Measurements from ENCODE around the gene ALG9. TPM values are rescaled to one million over a fixed set of nuclear protein-coding genes. Genes with fewer than 3 reads are reported as not detected.

Gene ALG9
- total RNA-seq, 2 experiments from 2014 or later: 32.0 to 36.6 TPM

GRCh38 chr11:111782109-111782741 is 89.2 kb downstream of the ALG9 start:
- CTCF ChIA-PET: interaction anchor here (0.7 to 1.6 kb wide), 5 partner anchors 11 to 60 kb away, joined by 3 to 5 read pairs (median 3); no protein-coding TSS in a partner anchor
- POLR2A ChIA-PET: no interaction called here
- Mint-ChIP-seq H3K27ac (no peak overlapping the region), H3K4me1 (ENCODE audit: low read depth) (no peaks in the 10 kb centered on the region), H3K36me3 (ENCODE audit: low read depth) (peaks cover 7% of the 10 kb centered on the region), H3K4me3 (no peak overlapping the region), H3K9me3 (no peaks in the 10 kb centered on the region), H3K27me3 (no peaks in the 10 kb centered on the region)
- DNase-seq (no peak), ATAC-seq (no peak)
- intact Hi-C loops (cut with micrococcal nuclease): loop anchor here (10.0 kb wide), 1 partner anchor 327 kb away; no protein-coding TSS in a partner anchor
- no peak for TF ChIP-seq CTCF (IDR thresholded peaks at IDR 0.05)

GRCh38 chr11:111779118-111779517 is 92.3 kb downstream of the ALG9 start:
- Mint-ChIP-seq H3K9me3 (no peaks in the 10 kb centered on the region), H3K4me1 (ENCODE audit: low read depth) (no peaks in the 10 kb centered on the region), H3K27ac (no peak overlapping the region), H3K4me3 (no peak overlapping the region), H3K27me3 (no peaks in the 10 kb centered on the region), H3K36me3 (ENCODE audit: low read depth) (no peaks in the 10 kb centered on the region)
- ATAC-seq (no peak), DNase-seq (no peak)
- CTCF ChIA-PET: interaction anchor here (0.7 to 6.0 kb wide), 11 partner anchors 11 to 1469 kb away, joined by 3 to 61 read pairs (median 3); no protein-coding TSS in a partner anchor
- no peak for TF ChIP-seq CTCF (IDR thresholded peaks at IDR 0.05)
- intact Hi-C loops (cut with micrococcal nuclease): loop anchor here (5.0 kb wide), 1 partner anchor 63 kb away; no protein-coding TSS in a partner anchor
- POLR2A ChIA-PET: no interaction called here

GRCh38 chr11:111778047-111778558 is 93.3 kb downstream of the ALG9 start:
- no peaks in the 10 kb centered on the region for H3K9me3 Mint-ChIP-seq
- H3K4me1 Mint-ChIP-seq (ENCODE audit: low read depth): no peaks in the 10 kb centered on the region
- H3K4me3 Mint-ChIP-seq: no peak overlapping the region
- TF ChIP-seq CTCF (IDR thresholded peaks at IDR 0.05): no peak
- POLR2A ChIA-PET: no interaction called here
- intact Hi-C loops (cut with micrococcal nuclease): loop anchor here (5.0 kb wide), 1 partner anchor 64 kb away; no protein-coding TSS in a partner anchor
- no peak overlapping the region for H3K27ac Mint-ChIP-seq
- CTCF ChIA-PET: interaction anchor here (0.7 to 6.0 kb wide), 24 partner anchors 9 to 323 kb away, joined by 3 to 91 read pairs (median 7); partner anchors contain the start of gene PPP2R1B
- no peaks in the 10 kb centered on the region for H3K27me3 Mint-ChIP-seq
- ATAC-seq (no peak), DNase-seq (no peak)
- no peaks in the 10 kb centered on the region for H3K36me3 Mint-ChIP-seq (ENCODE audit: low read depth)

GRCh38 chr11:111777094-111778046 is 94.0 kb downstream of the ALG9 start:
- ATAC-seq: peak; percentile 91
- H3K4me3 Mint-ChIP-seq: no peak overlapping the region
- peak; percentile 18 for DNase-seq

More at GRCh38 chr11:111777094-111778046, 94.0 kb downstream of the ALG9 start:
- Mint-ChIP-seq H3K4me1 (ENCODE audit: low read depth) (no peaks in the 10 kb centered on the region), H3K36me3 (ENCODE audit: low read depth) (no peaks in the 10 kb centered on the region), H3K27ac (no peak overlapping the region), H3K27me3 (no peaks in the 10 kb centered on the region), H3K9me3 (no peaks in the 10 kb centered on the region)
- ChIA-PET POLR2A (interaction anchor here (1.1 to 1.2 kb wide), 2 partner anchors 10 to 15 kb away, joined by 3 to 4 read pairs; no protein-coding TSS in a partner anchor), CTCF (interaction anchor here (0.6 to 6.0 kb wide), 44 partner anchors 8 to 330 kb away, joined by 3 to 91 read pairs (median 5); partner anchors contain the start of gene PPP2R1B)
- TF ChIP-seq CTCF (IDR thresholded peaks at IDR 0.05): peak; percentile 80
- intact Hi-C loops (cut with micrococcal nuclease): loop anchor here (1.0 to 5.0 kb wide), 2 partner anchors 65 to 176 kb away; no protein-coding TSS in a partner anchor

Measured in activated CD8-positive, alpha-beta T cell treated with anti-CD3 and anti-CD28 coated beads for 36 hours (primary cell).